Activated B cell treated with CpG ODN at 0.5 μM for 24 hours (primary cell): Measurements from ENCODE around the gene WWOX. TPM values are rescaled to one million over a fixed set of nuclear protein-coding genes. Genes with fewer than 3 reads are reported as not detected.

ENCODE experiments used
- ATAC-seq: fragments of 200-7000 bp; cut with Tn5 transposase; one replicate; pipeline ENCODE4 v1.10.0; 2021; ENCODE audit warnings: low read depth, mild to moderate bottlenecking, moderate library complexity
- CTCF ChIA-PET: fragments of 350-600 bp; sonication (Branson Sonifier 250); formaldehyde crosslinking; loops from one replicate; lab custom pipeline; 2021; ENCODE audit warnings: antibody characterized with exemption; lab: Charles Lee
- POLR2A ChIA-PET: fragments of 350-600 bp; sonication (Branson Sonifier 250); formaldehyde crosslinking; loops from one replicate; lab custom pipeline; 2021; ENCODE audit warnings: antibody characterized with exemption; lab: Charles Lee
- DNase-seq: peaks from one replicate; pipeline ENCODE4 v3.0.0; 2022
- H3K27ac Mint-ChIP-seq: one replicate; pipeline ENCODE4 v1.8.0; 2020; ENCODE audit warnings: mixed read lengths
- H3K27me3 Mint-ChIP-seq: one replicate; pipeline ENCODE4 v1.8.0; 2021; ENCODE audit warnings: mixed read lengths
- H3K36me3 Mint-ChIP-seq: one replicate; pipeline ENCODE4 v1.8.0; 2021; ENCODE audit warnings: low read depth, mixed read lengths
- H3K4me1 Mint-ChIP-seq: one replicate; pipeline ENCODE4 v1.8.0; 2021; ENCODE audit warnings: mixed read lengths
- H3K4me3 Mint-ChIP-seq: one replicate; pipeline ENCODE4 v1.8.0; 2020; ENCODE audit warnings: mild to moderate bottlenecking, mixed read lengths
- H3K9me3 Mint-ChIP-seq: one replicate; pipeline ENCODE4 v1.8.0; 2020; ENCODE audit warnings: mixed read lengths
- intact Hi-C: fragments of 100-400 bp; cut with micrococcal nuclease; formaldehyde crosslinking; loops from one replicate; pipeline ENCODE4 v1.15.1; 2024
- total RNA-seq: library from RNA; stranded (reverse); gene quantifications from 2 replicates; pipeline ENCODE4 v1.2.3, GENCODE V29; 2022
- TF ChIP-seq, protein P1 (sequence below): fragments of 200-600 bp; IDR thresholded peaks from one replicate; pipeline ENCODE4 v1.8.0; 2022; ENCODE audit warnings: antibody characterized with exemption, mild to moderate bottlenecking

WWOX gene
- total RNA-seq, 1 donor from 2014 or later, result 22.6 TPM

- ChIA-PET CTCF (no interaction called here), POLR2A (no interaction called here)
- TF ChIP-seq, protein P1, sequence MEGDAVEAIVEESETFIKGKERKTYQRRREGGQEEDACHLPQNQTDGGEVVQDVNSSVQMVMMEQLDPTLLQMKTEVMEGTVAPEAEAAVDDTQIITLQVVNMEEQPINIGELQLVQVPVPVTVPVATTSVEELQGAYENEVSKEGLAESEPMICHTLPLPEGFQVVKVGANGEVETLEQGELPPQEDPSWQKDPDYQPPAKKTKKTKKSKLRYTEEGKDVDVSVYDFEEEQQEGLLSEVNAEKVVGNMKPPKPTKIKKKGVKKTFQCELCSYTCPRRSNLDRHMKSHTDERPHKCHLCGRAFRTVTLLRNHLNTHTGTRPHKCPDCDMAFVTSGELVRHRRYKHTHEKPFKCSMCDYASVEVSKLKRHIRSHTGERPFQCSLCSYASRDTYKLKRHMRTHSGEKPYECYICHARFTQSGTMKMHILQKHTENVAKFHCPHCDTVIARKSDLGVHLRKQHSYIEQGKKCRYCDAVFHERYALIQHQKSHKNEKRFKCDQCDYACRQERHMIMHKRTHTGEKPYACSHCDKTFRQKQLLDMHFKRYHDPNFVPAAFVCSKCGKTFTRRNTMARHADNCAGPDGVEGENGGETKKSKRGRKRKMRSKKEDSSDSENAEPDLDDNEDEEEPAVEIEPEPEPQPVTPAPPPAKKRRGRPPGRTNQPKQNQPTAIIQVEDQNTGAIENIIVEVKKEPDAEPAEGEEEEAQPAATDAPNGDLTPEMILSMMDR, result no peak
- intact Hi-C loops, result loop anchor here (5.0 kb wide), 2 partner anchors 338 to 1758 kb away; no protein-coding TSS in a partner anchor
- no peaks in the 10 kb centered on the region for H3K27me3 Mint-ChIP-seq
- H3K4me1 Mint-ChIP-seq, result peaks cover 3% of the 10 kb centered on the region
- no peak overlapping the region for H3K4me3 Mint-ChIP-seq
- DNase-seq (no peak), ATAC-seq (no peak)
- H3K27ac Mint-ChIP-seq, result no peak overlapping the region
- no peaks in the 10 kb centered on the region for H3K36me3 Mint-ChIP-seq
- peaks cover 6% of the 10 kb centered on the region for H3K9me3 Mint-ChIP-seq
Measured at GRCh38 chr16:78709137-78709884, 609.9 kb downstream of the WWOX start.

DNA sequence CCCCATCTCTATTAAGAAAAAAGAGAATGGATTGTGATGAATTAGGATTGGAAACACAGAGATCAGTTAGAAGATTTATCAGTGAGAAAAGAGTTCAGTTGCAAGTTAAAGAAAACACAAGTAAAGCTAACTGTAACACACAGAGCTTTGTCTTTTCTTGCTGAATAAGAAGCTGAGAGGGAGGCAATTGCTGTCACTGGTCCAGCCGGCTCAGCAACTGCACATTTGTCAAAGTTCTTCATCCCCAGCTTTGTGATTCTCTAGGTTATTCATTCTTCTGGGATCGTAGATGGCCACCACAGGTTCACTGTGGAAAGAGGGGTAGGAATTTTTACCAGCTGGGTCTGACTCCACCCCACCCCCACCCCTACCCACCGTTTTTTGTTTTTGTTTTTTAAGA, 615.7 kb downstream of the WWOX start:
- Mint-ChIP-seq H3K4me1 (no peaks in the 10 kb centered on the region), H3K36me3 (no peaks in the 10 kb centered on the region), H3K4me3 (no peak overlapping the region), H3K27me3 (no peaks in the 10 kb centered on the region), H3K27ac (no peak overlapping the region), H3K9me3 (no peaks in the 10 kb centered on the region)
- CTCF ChIA-PET, result no interaction called here
- POLR2A ChIA-PET, result no interaction called here
- intact Hi-C loops, result no loop called here
- DNase-seq, result no peak
- no peak for ATAC-seq
- TF ChIP-seq, protein P1, result no peak

DNA sequence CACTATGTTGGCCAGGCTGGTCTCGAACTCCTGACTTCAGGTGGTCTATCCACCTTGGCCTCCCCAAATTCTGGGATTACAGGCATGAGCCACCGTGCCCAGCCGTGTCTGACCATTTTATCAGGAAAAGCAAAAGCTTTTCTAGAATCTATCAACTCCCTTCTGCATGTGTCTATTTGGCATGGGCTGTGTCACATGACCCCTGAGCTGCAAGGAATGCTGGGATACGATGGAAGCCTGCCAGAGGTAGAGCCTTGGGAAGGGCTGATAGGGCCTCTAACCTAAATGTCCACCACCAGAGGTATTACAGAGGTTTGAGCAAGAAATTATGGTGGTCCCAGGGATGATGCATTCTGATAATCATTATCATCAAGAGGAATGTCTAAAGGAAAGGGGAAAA, 616.2 kb downstream of the WWOX start:
- TF ChIP-seq, protein P1, result no peak
- Mint-ChIP-seq H3K4me3 (no peak overlapping the region), H3K4me1 (no peaks in the 10 kb centered on the region), H3K36me3 (no peaks in the 10 kb centered on the region), H3K27ac (no peak overlapping the region), H3K9me3 (no peaks in the 10 kb centered on the region), H3K27me3 (no peaks in the 10 kb centered on the region)
- ATAC-seq (no peak), DNase-seq (no peak)
- ChIA-PET CTCF (no interaction called here), POLR2A (no interaction called here)
- intact Hi-C loops, result no loop called here

DNA sequence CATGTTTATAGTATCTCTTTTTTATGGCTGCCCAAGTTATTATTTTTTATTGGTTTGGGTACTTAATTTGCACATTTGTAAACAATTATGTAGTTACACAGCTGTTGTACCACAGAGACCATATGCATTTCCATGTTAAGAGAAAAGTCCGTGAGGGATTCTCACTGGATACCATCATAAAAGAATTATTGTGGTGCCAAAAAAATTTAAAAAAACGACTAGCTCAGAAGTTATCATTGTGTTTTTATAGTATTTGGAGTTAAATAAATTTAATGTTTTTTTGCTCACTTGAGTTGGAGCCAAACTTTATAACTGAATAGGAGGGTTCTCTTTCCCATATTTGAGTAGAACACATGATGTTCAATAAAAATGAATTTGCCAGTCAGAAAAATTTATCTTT, 618.7 kb downstream of the WWOX start:
- ChIA-PET CTCF (no interaction called here), POLR2A (no interaction called here)
- intact Hi-C loops, result no loop called here
- Mint-ChIP-seq H3K27me3 (no peaks in the 10 kb centered on the region), H3K36me3 (no peaks in the 10 kb centered on the region), H3K4me3 (no peak overlapping the region), H3K9me3 (no peaks in the 10 kb centered on the region), H3K4me1 (no peaks in the 10 kb centered on the region), H3K27ac (no peak overlapping the region)
- TF ChIP-seq, protein P1, result no peak
- DNase-seq, result no peak
- no peak for ATAC-seq

DNA sequence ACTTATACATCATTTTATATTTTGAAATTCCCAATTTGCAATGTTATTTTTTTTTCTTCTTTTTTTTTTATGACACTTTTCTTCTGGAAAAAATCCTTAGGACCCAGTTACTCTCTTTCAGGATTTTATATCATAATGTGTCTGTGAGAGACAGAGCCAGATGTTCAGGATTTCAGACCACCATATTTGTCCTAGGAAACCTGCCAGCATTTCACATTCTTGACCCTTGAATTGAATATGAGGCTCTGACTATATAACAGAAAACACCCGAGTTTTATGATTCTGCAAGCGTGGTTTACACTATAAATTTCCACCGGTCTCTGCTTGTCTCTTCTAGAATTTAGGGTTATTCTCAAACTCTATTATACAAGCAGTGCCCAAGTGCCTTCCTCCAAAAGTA, 621.0 kb downstream of the WWOX start:
- H3K36me3 Mint-ChIP-seq, result no peaks in the 10 kb centered on the region
- H3K27me3 Mint-ChIP-seq, result no peaks in the 10 kb centered on the region
- H3K4me1 Mint-ChIP-seq, result no peaks in the 10 kb centered on the region
- H3K4me3 Mint-ChIP-seq, result no peak overlapping the region
- intact Hi-C loops, result no loop called here
- CTCF ChIA-PET, result no interaction called here
- TF ChIP-seq, protein P1, result no peak
- DNase-seq (no peak), ATAC-seq (no peak)
- POLR2A ChIA-PET, result no interaction called here
- no peak overlapping the region for H3K27ac Mint-ChIP-seq
- H3K9me3 Mint-ChIP-seq, result no peaks in the 10 kb centered on the region
